Endothelial cell of umbilical vein (primary cell): ENCODE measurements around the gene CORO2B.

Source experiments
- CTCF ChIP-seq, 2 donors: IDR thresholded peaks; 1 replicate in 1 of 2; 2 replicates in 1 of 2; pipeline ENCODE4 v1.5.1; 2011; ENCODE audit warnings: low read length in 2 of 2, mild to moderate bottlenecking in 2 of 2, moderate library complexity in 2 of 2, control low read depth in 1 of 2, inconsistent platforms in 1 of 2, low read depth in 1 of 2; ENCODE audit not compliant: insufficient read depth in 1 of 2; ENCODE audit errors: extremely low read depth in 1 of 2
- POLR2A ChIP-seq: IDR thresholded peaks from 2 replicates; pipeline ENCODE4 v1.6.1; 2012; ENCODE audit warnings: low read depth, mild to moderate bottlenecking, control low read depth, low read length

DNA sequence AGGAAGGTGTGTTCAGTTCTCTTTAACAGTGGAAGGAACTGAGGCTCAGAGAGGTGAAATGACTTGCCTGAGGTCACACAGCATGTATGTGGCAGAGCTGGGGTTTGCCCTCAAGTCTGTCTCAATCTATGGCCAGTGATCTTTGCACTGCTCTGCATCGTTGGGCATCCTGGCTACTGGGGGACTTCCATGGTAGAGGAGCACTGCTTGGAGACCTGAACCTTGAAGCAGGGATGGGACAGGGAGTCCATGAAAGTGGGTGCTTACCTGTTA is 2.0 kb downstream of the CORO2B start:
- TF ChIP-seq CTCF (IDR thresholded peaks at IDR 0.05; ENCODE audit: extremely low read depth in 1 of 2, insufficient read depth in 1 of 2, low read depth in 1 of 2, low read length in 2 of 2) (no peak), POLR2A (no peak)
